ENCODE data around the gene PLD3.
"Not testable (repeated sequence)": the region's sequence is repeated elsewhere in the genome, so short reads cannot be mapped to it uniquely, and the experiment has no call there.

Gene PLD3

DNA sequence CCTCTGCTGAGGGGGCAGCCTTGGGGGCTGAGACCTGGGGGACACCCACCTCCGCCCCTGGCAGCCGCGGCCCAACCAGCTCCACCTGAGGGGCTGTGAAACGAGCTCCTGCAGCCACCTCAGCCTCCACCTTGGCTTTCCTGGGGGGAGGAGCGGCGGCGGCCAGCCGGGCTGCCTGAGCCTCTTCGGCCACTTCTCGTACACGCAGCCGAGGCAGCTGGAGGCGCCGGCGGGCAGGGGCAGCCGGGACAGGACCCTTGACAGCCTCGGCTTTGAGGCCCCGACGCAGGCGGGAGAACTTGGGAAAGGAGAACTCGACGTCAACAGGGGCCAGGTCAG lies 49.0 kb downstream of the PLD3 start:
- DNase-seq: no peak
- H3K27me3 ChIP-seq (ENCODE audit: insufficient read depth, low read depth, severe bottlenecking): no peaks in the 10 kb centered on the region
- TF ChIP-seq, protein P1, sequence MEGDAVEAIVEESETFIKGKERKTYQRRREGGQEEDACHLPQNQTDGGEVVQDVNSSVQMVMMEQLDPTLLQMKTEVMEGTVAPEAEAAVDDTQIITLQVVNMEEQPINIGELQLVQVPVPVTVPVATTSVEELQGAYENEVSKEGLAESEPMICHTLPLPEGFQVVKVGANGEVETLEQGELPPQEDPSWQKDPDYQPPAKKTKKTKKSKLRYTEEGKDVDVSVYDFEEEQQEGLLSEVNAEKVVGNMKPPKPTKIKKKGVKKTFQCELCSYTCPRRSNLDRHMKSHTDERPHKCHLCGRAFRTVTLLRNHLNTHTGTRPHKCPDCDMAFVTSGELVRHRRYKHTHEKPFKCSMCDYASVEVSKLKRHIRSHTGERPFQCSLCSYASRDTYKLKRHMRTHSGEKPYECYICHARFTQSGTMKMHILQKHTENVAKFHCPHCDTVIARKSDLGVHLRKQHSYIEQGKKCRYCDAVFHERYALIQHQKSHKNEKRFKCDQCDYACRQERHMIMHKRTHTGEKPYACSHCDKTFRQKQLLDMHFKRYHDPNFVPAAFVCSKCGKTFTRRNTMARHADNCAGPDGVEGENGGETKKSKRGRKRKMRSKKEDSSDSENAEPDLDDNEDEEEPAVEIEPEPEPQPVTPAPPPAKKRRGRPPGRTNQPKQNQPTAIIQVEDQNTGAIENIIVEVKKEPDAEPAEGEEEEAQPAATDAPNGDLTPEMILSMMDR (IDR thresholded peaks at IDR 0.05; ENCODE audit: low read depth, low read length): no peak
- no peaks in the 10 kb centered on the region for H3K36me3 ChIP-seq
- no peak overlapping the region for H3K27ac ChIP-seq
- no peaks in the 10 kb centered on the region for H3K9me3 ChIP-seq (ENCODE audit: severe bottlenecking)
- H3K4me3 ChIP-seq (ENCODE audit: low read depth, low read length): no peak overlapping the region

DNA sequence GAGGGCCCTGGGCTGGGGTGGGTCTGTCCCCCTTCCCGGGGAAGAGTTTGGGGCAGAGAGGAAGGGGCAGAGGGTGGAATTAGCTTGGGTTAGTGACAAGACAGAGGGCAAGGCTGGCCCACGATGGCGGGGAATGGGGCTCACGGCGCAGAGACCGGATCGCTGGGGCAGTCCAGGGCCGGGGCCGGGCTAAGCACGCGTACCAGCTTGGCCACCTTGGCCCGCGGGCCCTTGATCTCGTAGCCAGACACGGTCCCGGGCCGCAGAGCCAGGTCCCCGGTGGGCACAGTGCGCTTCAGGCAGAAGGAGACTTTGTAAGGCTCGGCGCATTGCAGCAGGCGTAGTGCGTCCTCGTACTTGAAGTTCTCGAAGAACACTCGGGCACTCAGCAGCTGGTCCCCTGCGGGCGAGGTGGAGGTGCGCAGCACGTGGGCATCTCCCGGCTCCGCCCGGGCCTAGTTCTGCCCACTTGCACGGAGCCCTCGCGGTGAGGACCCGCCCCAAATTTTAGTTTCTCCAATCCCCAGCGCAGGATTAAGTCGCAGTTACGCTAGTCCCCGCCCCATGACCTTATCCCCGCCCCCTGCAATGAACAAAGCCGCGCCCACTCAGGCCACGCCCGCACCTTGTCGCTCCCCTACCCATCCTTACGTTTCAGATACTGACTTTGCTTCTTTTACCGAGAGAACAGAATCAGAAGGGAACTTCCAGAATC lies 50.1 kb downstream of the PLD3 start:
- Histone ChIP-seq H3K27ac (no peak overlapping the region), H3K9me3 (ENCODE audit: severe bottlenecking) (no peaks in the 10 kb centered on the region), H3K27me3 (ENCODE audit: insufficient read depth, low read depth, severe bottlenecking) (no peaks in the 10 kb centered on the region), H3K4me3 (ENCODE audit: low read depth, low read length) (no peak overlapping the region), H3K36me3 (no peaks in the 10 kb centered on the region)
- TF ChIP-seq, protein P1 (IDR thresholded peaks at IDR 0.05; ENCODE audit: low read depth, low read length): no peak
- no peak for DNase-seq

DNA sequence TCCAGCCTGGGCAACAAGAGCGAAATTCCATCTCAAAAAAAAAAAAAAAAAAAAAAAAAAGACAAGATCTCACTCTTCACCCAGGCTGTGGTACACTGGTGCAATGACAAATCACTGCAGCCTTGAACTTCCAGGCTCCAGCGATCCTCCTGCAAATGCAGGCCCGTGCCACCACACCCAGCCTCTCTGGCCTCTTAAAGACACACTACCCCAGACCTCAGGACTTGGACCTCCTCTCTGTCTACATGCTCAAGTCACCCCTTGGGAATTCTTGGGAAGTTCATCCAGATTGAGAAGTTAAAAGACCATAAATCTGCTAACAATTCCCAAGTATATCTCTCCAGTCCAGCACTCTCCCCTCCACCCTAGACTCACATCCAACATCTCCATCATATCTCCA lies 52.1 kb downstream of the PLD3 start:
- Histone ChIP-seq H3K4me3 (ENCODE audit: low read depth, low read length) (no peak overlapping the region), H3K27me3 (ENCODE audit: insufficient read depth, low read depth, severe bottlenecking) (no peaks in the 10 kb centered on the region), H3K36me3 (no peaks in the 10 kb centered on the region), H3K9me3 (ENCODE audit: severe bottlenecking) (no peaks in the 10 kb centered on the region), H3K27ac (no peak overlapping the region)
- TF ChIP-seq, protein P1 (IDR thresholded peaks at IDR 0.05; ENCODE audit: low read depth, low read length): no peak
- DNase-seq: no peak

DNA sequence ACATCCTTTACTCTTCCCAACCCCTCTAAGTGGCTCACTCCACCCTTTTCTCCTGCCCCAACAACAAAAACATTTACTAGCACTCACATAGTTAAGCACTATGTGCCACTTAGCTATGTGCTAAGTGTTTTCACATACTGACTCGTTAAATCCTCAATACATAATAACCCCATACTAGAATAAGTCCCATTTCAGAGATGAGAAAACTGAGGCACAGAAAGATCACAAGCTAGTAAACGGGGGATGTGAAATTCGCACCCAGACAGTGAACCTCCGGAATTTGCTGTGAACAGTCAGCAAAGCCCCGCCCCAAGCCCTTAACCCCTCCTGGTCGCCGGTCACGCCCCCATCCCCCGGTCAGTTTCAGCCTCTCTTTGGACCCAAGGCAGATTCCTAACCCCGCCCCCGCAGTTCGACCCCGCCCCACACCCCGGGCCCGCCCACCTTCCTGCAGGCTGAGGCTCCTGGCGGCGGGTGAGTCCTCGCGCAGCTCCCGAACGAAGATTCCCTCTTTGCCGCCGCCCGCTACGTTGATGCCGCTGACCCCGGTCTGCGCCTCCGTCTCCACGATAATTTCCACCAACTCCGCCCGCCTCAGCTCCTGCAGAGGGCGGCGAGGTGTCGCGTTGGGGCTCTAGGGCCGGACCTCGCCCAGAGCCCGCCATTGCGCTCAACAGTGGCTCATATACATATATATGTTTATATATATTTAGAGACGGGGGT lies 54.9 kb downstream of the PLD3 start:
- TF ChIP-seq, protein P1 (IDR thresholded peaks at IDR 0.05; ENCODE audit: low read depth, low read length): no peak
- Histone ChIP-seq H3K36me3 (no peaks in the 10 kb centered on the region), H3K9me3 (ENCODE audit: severe bottlenecking) (no peaks in the 10 kb centered on the region), H3K4me3 (ENCODE audit: low read depth, low read length) (peak overlapping the region; percentile 73), H3K27ac (peak overlapping the region; percentile 63), H3K27me3 (ENCODE audit: insufficient read depth, low read depth, severe bottlenecking) (no peaks in the 10 kb centered on the region)
- DNase-seq: peak; percentile 96

DNA sequence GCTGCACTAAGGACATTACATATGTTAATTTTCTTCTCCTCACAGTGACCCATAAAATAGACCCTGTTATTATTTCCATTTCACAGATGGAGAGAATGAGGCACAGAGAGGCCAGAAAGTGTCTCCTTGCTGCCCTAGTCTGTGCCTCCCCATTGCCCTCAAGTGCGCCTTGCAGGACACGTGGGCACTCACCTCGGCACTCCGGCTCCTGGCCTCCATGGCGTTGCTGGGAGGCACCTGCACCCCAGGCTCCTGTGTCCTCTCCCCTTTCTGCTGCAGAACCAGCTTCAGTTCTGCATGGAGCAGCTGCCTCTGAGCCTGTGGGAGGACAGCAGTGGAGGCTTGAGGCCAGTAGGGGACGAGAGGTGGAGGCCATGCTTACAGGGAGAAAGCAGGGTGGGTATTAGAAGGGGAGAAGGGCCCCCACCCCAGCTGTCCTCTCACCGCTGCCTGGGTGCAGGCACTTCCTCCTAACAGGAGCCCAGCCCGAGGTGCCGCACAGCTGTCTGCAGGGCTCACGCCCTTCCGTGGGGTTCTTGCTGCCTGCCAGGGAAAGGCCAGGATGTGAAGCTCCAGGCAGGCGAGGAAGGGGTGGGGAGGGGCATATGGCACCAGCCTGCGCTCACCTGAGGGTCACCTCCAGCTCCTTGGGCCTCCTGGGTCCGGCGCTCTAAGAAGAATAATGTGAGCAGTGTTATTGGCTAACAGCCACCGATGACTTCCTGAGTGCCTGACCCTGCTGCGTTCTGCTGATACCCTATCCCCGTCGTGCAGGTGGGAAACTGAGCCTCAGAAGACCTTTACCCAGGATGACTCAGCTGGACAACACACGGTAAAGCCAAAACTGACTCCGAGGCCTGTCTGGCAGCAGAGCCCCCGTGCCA lies 59.5 kb downstream of the PLD3 start:
- Histone ChIP-seq H3K27ac (no peak overlapping the region), H3K36me3 (no peaks in the 10 kb centered on the region), H3K27me3 (ENCODE audit: insufficient read depth, low read depth, severe bottlenecking) (no peaks in the 10 kb centered on the region), H3K4me3 (ENCODE audit: low read depth, low read length) (no peak overlapping the region), H3K9me3 (ENCODE audit: severe bottlenecking) (no peaks in the 10 kb centered on the region)
- DNase-seq: no peak
- TF ChIP-seq, protein P1 (IDR thresholded peaks at IDR 0.05; ENCODE audit: low read depth, low read length): no peak

DNA sequence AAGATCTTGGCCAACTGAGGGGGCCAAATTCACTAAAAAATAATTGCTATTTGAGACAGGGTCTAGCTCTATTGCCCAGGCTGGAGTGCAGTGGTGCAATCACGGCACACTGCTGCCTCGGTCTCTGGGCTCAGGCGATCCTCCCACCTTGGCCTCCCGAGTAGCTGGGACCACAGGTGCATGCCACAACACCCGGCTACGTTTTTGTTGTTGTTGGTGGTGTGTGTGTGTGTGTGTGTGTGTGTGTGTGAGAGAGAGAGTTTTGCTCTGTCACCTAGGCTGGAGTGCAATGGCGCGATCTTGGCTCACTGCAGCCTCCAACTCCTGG lies 60.1 kb downstream of the PLD3 start:
- H3K36me3 ChIP-seq; H3K27ac ChIP-seq; H3K4me3 ChIP-seq (ENCODE audit: low read depth, low read length); H3K9me3 ChIP-seq (ENCODE audit: severe bottlenecking); DNase-seq; H3K27me3 ChIP-seq (ENCODE audit: insufficient read depth, low read depth, severe bottlenecking): not testable (repeated sequence)

Data from WERI-Rb-1 (cell line).